ENCODE measurements around the gene CEACAM4. TPM values are rescaled to one million over a fixed set of nuclear protein-coding genes. Genes with fewer than 3 reads are reported as not detected.

The CEACAM4 gene
- total and polyA plus RNA-seq, 2 of the 8 experiments (the other 6 are each of a cell fraction or from before 2014, with no cell fraction given): not detected

GRCh38 chr19:41621226-41621625 is 5.6 kb downstream of the CEACAM4 start:
- no peak for TF ChIP-seq BRCA1 (IDR thresholded peaks at IDR 0.05; ENCODE audit: low read depth, low read length)
- TF ChIP-seq EGR1 (IDR thresholded peaks at IDR 0.05; ENCODE audit: borderline replicate concordance, low read depth, low read length): no peak
- TF ChIP-seq RFX5 (IDR thresholded peaks at IDR 0.05; ENCODE audit: borderline replicate concordance, low read depth, low read length): no peak
- TF ChIP-seq ASH2L (IDR thresholded peaks at IDR 0.05; ENCODE audit: low read length): no peak
- no peak for TF ChIP-seq CBX8 (IDR thresholded peaks at IDR 0.05; ENCODE audit: borderline replicate concordance, low read depth, low read length)
- no peak for TF ChIP-seq NANOG (IDR thresholded peaks at IDR 0.05; ENCODE audit: insufficient read depth, low read depth, low read length, poor library complexity, severe bottlenecking)
- TF ChIP-seq ZNF274 (IDR thresholded peaks at IDR 0.05; ENCODE audit: borderline replicate concordance, extremely low read depth, low read length): no peak
- Histone ChIP-seq H2BK5ac (ENCODE audit: low read depth, low read length) (no peak overlapping the region), H3K9me3 (ENCODE audit: insufficient read depth in 2 of 2, low read depth in 1 of 2, low read length in 1 of 2) (peaks cover 74 to 87% of the 10 kb centered on the region in 2 experiments), H3K56ac (replicated peaks; ENCODE audit: insufficient read length, low read depth, low read length) (no peak overlapping the region), H3K27ac (ENCODE audit: low read depth, low read length) (no peak overlapping the region), H3K4me1 (replicated peaks in 1 of 4; ENCODE audit: control insufficient read depth in 3 of 4, insufficient read depth in 4 of 4, low read length in 3 of 4) (no peaks in the 10 kb centered on the region), H3K4me3 (ENCODE audit: extremely low read depth in 1 of 4, insufficient read depth in 2 of 4, low read depth in 3 of 4, low read length in 4 of 4) (no peak overlapping the region), H4K8ac (ENCODE audit: extremely low read depth, insufficient read depth, low read length) (no peak overlapping the region), H2BK15ac (ENCODE audit: low read length) (no peak overlapping the region), H2AK5ac (ENCODE audit: low read depth, low read length) (no peak overlapping the region), H3K18ac (ENCODE audit: extremely low read depth, low read length) (no peak overlapping the region), H3K14ac (ENCODE audit: insufficient read length) (no peak overlapping the region), H3K4ac (replicated peaks; ENCODE audit: insufficient read length, low read depth, low read length) (no peak overlapping the region), H3K27me3 (replicated peaks in 1 of 4; ENCODE audit: control insufficient read depth in 3 of 4, extremely low read depth in 1 of 4, insufficient read depth in 3 of 4, low read length in 3 of 4) (0 out of 7 replicates have a peak, but pooled peaks cover 0 to 2% (median 0%) of the 10 kb centered on the region in 4 experiments), H4K20me1 (replicated peaks in 1 of 2; ENCODE audit: control insufficient read depth in 1 of 2, insufficient read depth in 2 of 2, low read length in 2 of 2) (no peaks in the 10 kb centered on the region), H3K79me1 (ENCODE audit: low read depth, low read length) (no peaks in the 10 kb centered on the region), H2AFZ (ENCODE audit: low read length) (no peak overlapping the region), H3K23me2 (ENCODE audit: low read depth, low read length) (no peaks in the 10 kb centered on the region; the same call in 1 of the 2 replicates), H3K9ac (replicated peaks in 1 of 4; ENCODE audit: extremely low read depth in 1 of 4, low read depth in 3 of 4, low read length in 3 of 4) (no peak overlapping the region), H3K4me2 (ENCODE audit: insufficient read depth in 1 of 2, low read depth in 2 of 2, low read length in 2 of 2) (no peak overlapping the region), H2BK12ac (ENCODE audit: low read depth, low read length) (no peak overlapping the region), H3K79me2 (ENCODE audit: control insufficient read depth in 1 of 2, insufficient read depth in 2 of 2, low read length in 2 of 2) (no peaks in the 10 kb centered on the region), H4K91ac (replicated peaks; ENCODE audit: insufficient read length, low read length) (no peak overlapping the region), H4K5ac (ENCODE audit: insufficient read length, low read depth, low read length) (no peak overlapping the region), H2BK20ac (ENCODE audit: low read length) (no peak overlapping the region), H2BK120ac (replicated peaks; ENCODE audit: low read depth, low read length) (no peak overlapping the region), H3K36me3 (ENCODE audit: control insufficient read depth in 2 of 4, insufficient read depth in 4 of 4, low read length in 3 of 4) (no peaks in the 10 kb centered on the region), H3K23ac (ENCODE audit: insufficient read length) (no peak overlapping the region)
- DNase-seq (ENCODE audit: low read depth in 1 of 2, low spot score in 2 of 2) (no peak), FAIRE-seq (no peak)
- POLR2A ChIA-PET (ENCODE audit: partially characterized antibody): no interaction called here
- CTCF ChIA-PET (ENCODE audit: partially characterized antibody): no interaction called here
- WGBS, 2 experiments (ENCODE audit: extremely low coverage in 1 of 2, insufficient coverage in 1 of 2, insufficient read length in 1 of 2, insufficient replicate concordance in 2 of 2, low coverage in 1 of 2, low lambda C conversion rate in 2 of 2, missing lambda C conversion rate in 1 of 2): 36% methylated on average over 2 of the region's 4 CpGs; no CpG with 5 or more reads in 1 of the 2 experiments
